Astrocyte of the spinal cord (primary cell): ENCODE data around the gene IRF2BP2.

Source experiments
- DNase-seq: peaks from one replicate; pipeline ENCODE4 v3.0.0; 2011; ENCODE audit warnings: low read depth, low spot score
- H3K4me3 ChIP-seq: 2 replicates; pipeline ENCODE4 v1.5.1; 2011; ENCODE audit warnings: low read depth, mild to moderate bottlenecking, low read length, moderate library complexity
- in situ Hi-C: cut with HindIII; loops from 2 replicates; pipeline ENCODE4 v1.10.0; 2017; ENCODE audit warnings: low sequenced_read_pairs
- TF ChIP-seq, protein P1 (sequence below): IDR thresholded peaks from 2 replicates; pipeline ENCODE4 v1.5.1; 2012; ENCODE audit warnings: low read depth, mild to moderate bottlenecking, low read length, inconsistent platforms

Gene IRF2BP2

DNA sequence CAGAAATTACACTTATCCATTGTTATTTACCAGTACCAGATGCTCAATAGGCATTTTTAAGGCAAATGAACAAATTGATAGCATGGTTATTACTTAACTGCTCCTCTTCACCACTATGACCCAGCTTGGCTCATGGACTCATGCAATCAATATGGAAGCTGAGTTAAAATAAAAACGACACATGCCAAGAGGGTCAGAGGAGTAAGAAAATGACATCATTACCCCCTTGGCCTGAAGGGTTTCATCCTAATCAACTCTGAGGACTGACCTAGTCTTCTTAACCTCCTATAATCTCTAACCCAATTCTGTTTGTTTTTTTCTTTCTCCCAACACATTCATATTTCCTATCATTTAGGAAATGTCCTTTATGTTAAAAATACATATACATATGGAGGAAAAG is 41.6 kb downstream of the IRF2BP2 start:
- TF ChIP-seq, protein P1, sequence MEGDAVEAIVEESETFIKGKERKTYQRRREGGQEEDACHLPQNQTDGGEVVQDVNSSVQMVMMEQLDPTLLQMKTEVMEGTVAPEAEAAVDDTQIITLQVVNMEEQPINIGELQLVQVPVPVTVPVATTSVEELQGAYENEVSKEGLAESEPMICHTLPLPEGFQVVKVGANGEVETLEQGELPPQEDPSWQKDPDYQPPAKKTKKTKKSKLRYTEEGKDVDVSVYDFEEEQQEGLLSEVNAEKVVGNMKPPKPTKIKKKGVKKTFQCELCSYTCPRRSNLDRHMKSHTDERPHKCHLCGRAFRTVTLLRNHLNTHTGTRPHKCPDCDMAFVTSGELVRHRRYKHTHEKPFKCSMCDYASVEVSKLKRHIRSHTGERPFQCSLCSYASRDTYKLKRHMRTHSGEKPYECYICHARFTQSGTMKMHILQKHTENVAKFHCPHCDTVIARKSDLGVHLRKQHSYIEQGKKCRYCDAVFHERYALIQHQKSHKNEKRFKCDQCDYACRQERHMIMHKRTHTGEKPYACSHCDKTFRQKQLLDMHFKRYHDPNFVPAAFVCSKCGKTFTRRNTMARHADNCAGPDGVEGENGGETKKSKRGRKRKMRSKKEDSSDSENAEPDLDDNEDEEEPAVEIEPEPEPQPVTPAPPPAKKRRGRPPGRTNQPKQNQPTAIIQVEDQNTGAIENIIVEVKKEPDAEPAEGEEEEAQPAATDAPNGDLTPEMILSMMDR = no peak
- H3K4me3 ChIP-seq = no peak overlapping the region
- no peak for DNase-seq
- in situ Hi-C loops = no loop called here

DNA sequence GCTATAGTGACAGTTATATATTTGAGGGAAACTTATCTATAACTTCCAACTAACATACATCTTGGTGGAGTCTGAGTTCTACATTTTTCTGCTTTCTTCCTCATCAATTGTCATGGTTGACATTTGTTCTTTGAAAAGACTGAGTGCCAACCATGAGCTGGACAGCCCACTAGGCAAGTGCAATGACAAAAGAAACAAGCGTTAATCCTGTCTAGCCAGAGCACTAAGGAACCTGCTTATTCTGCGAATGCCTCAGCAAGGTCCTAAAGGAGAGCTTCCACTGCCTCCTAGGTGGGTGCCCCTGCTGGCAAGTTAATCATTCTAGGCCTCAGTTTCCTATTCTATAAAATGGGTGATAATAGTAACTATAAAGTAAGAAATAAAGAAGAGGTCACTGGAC is 44.8 kb downstream of the IRF2BP2 start:
- in situ Hi-C loops = no loop called here
- H3K4me3 ChIP-seq = no peak overlapping the region
- DNase-seq = no peak
- TF ChIP-seq, protein P1 = no peak

DNA sequence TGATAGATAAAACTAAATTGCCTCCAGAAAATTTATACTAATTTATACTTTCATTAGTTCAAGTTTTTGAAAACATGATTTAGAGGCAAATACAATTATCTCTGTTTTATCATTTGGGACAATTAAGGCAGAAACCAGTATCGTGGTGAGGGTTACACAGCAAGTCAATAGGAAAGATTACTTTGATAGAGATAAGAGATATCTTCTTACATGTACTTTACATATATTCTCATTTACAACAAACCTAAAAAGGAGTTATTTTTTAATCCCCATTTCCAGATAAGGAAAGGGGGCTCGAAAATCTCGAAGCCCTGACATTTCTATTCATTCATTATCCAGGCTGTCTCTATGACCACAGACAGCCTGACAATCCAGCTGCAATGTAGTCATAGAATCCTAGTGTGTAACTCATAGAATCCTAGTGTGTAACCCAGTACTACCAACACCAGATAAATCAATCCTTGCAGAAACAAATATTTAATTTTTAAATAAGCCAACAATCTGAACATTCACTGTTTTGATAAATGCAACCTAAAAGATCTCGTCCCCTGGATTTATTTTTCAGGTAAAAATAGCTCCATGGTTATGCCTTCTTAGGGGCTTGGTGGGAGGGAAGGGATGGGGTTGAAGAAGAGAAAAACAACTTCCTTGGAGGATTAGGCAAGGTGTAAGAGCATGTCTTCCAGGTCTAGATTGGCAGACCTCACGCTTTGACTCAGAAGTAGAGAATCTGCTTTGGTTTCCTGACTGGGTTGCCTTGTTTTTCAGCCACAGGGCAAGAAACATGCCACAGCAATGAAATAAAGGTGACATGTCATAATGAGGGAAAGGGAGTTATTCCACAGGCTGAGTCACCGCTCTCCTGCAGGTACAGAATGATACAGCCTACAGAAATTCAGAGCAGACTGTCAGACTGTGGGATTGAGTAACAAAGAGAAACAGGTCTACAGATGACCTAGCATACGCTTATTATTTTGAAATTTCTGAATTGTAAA is 45.6 kb downstream of the IRF2BP2 start:
- DNase-seq = peak; percentile 92
- in situ Hi-C loops = no loop called here
- TF ChIP-seq, protein P1 = no peak
- H3K4me3 ChIP-seq = no peak overlapping the region

DNA sequence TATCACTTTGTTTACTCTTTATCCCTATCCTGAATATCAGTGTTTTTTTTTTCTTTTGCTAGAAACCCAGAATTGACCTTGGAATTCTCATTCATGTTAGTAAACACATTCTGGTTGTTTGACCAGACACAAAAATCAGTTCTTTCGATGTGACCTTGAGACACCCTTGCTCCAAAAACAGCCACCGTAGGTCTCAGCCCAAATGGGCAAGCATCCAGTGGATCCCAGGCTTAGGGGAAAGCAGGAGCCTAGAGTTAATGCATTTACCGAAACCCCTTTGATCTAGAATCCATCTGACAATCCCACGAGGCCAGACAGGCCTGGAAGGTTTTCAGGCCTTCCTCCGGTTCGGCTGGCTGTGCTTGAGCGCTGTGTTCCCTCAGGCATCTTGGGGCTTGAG is 47.6 kb downstream of the IRF2BP2 start:
- H3K4me3 ChIP-seq = no peak overlapping the region
- in situ Hi-C loops = no loop called here
- no peak for DNase-seq
- TF ChIP-seq, protein P1 = no peak

DNA sequence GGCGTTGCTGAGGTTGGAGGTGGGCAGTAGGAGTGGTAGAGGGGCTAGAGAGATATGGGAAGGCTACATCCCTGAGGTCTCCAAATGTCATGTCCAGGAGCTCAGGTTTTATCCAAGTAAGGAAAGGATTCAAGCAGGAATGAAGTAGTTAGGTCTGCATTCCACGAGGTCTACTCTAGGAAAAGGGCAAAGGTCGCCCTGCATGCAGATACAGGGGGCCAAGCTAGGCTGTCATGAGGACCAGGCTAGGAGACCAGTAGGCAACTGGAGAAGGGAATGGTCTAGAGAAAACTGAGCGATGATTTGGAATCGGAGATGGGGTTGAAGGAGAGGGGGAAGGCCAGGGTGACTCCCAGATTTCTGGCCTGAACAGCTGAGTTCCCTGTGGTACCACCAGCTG is 48.7 kb downstream of the IRF2BP2 start:
- TF ChIP-seq, protein P1 = no peak
- no peak for DNase-seq
- no peak overlapping the region for H3K4me3 ChIP-seq
- in situ Hi-C loops = no loop called here

DNA sequence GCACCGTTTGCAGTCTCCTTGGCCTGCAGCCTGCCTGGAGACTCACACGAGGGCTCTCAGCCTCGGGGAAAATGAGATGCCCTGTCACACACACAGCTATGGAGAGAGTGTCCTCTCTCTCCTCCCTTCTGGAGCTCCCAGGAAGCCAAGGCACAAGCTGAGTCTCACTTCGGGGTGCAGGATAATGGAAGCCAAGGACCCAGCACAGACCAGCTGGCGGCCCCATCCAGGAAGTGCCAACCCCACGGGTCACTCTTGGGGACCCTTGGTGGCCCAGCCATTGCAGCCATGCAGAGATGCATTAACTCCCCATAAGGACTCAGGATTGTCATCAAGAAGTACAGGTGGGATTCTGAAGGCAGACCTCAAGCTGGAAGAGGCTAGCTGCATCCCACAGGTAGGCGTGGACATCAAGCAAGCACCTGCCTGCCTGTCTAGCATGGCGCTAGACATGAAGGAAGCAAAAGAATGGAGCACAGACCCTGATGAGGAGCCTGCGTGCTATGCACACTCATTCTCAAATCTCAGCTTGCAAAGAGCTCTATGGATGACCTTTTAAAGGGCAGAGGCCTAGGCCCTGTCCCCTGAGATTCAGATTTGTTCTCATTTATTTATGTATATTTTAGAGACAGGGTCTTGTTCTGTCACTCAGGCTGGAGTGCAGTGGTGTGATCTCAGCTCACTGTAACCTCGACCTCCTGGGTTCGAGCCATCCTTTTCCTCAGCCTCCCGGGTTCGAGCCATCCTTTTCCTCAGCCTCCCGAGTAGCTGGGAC is 49.9 kb downstream of the IRF2BP2 start:
- no peak for DNase-seq
- H3K4me3 ChIP-seq = no peak overlapping the region
- in situ Hi-C loops = no loop called here
- TF ChIP-seq, protein P1 = no peak
